IPS-18c (cell line): ENCODE measurements around the gene TMEM132D.

Experiments used
- H3K4me3 ChIP-seq: 2 replicates; pipeline ENCODE4 v1.7.0; 2013; ENCODE audit warnings: low read depth, mild to moderate bottlenecking, low read length, moderate library complexity; ENCODE audit not compliant: insufficient read depth
- H3K9me3 ChIP-seq: one replicate; pipeline ENCODE4 v1.6.1; 2013; ENCODE audit warnings: mild to moderate bottlenecking, low read length, moderate library complexity; ENCODE audit not compliant: control insufficient read depth, insufficient read depth

The TMEM132D gene

DNA sequence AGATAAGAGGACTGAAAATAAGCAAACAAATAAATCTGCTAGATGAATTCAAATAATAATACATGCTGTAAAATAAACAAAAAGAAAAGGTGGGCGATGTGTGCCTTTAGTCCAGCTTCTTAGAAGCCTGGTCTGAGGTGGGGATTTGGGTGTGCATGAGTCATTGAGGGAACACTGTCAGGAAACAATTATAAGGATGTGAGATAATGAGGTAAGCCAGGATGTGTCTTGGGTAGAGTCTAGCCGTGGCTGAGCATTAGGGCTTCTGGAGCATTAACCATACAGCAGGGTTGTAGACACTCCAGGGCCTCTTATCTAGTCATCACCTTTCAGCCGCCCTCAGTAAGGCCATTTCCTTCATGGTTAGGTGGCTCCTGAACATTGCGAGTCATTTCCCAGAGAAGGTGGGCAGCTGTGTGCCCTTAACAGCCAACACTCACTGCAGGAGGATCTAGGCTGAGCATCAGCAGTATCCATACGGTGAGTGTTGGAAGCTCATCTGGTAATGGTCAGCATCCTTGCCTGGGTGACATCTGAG is 645.0 kb downstream of the TMEM132D start:
- Histone ChIP-seq H3K9me3 (peaks cover 2% of the 10 kb centered on the region), H3K4me3 (no peak overlapping the region)

DNA sequence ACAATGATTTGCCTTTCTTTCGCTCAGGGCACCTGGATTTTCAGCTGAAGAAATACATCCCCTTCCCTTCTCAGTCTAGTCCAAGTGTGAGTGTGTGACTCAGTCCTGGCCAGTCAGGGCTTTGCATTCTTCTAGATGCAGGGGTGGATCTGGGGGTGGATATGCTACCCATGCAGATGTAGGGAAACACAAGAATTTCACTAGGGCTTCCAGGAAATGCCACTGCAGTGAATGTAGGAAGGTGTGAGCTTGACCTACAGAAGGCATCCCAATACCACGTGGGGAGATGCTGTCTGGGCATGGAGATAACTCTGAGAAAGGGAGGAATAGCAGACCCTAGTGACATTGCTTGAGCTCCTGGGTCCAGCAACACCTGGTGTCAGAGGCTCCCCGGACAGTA is 646.3 kb downstream of the TMEM132D start:
- H3K9me3 ChIP-seq = peaks cover 2% of the 10 kb centered on the region
- no peak overlapping the region for H3K4me3 ChIP-seq

DNA sequence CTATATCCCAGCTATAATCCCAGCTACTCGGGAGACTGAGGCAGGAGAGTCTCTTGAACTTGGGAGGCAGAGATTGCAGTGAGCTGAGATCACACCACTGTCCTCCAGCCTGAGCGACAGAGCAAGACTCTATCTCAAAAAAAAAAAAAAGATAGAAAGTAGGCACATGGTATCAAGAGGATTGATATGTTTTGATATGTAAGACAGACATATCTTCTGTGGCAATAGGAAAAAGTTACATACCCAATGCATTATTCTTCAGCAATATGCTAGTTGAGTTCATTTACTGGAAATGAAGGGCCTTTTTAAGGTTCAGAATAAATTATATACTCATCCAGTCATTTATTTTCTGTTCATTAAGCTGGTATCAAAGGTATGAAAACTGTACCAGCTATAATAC is 657.2 kb downstream of the TMEM132D start:
- H3K9me3 ChIP-seq = no peaks in the 10 kb centered on the region
- H3K4me3 ChIP-seq = no peak overlapping the region

GRCh38 chr12:129245769-129246168 is 658.1 kb downstream of the TMEM132D start:
- H3K4me3 ChIP-seq = no peak overlapping the region
- H3K9me3 ChIP-seq = no peaks in the 10 kb centered on the region

- Histone ChIP-seq H3K9me3 (no peaks in the 10 kb centered on the region), H3K4me3 (no peak overlapping the region)
Observed at GRCh38 chr12:129241852-129242251, 662.0 kb downstream of the TMEM132D start.

DNA sequence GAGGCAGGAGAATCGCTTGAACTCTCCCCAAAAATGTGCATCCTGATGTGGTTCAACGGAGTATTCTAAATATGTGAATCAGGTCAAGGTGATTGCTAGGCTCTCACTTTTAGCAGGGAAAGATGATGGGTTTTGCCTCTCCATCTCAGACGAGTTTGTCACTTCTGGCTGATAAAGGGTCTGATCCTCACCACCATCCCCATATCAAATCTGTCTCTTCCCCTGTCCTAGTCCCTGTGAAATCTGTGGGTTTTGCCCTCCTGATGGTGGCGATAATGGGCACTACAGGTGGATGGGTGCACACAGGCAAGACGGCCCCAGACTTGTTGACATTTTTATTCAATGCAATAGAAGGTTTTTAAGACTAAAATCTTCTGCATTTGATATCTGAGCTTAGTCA is 665.9 kb downstream of the TMEM132D start:
- H3K4me3 ChIP-seq = no peak overlapping the region

GRCh38 chr12:129234209-129234608 is 669.6 kb downstream of the TMEM132D start:
- H3K4me3 ChIP-seq = no peak overlapping the region
- no peaks in the 10 kb centered on the region for H3K9me3 ChIP-seq

More for the DNA sequence above, 665.9 kb downstream of the TMEM132D start:
- no peaks in the 10 kb centered on the region for H3K9me3 ChIP-seq

GRCh38 chr12:129231491-129231890 is 672.3 kb downstream of the TMEM132D start:
- Histone ChIP-seq H3K9me3 (no peaks in the 10 kb centered on the region), H3K4me3 (no peak overlapping the region)

GRCh38 chr12:129230995-129231394 is 672.8 kb downstream of the TMEM132D start:
- no peak overlapping the region for H3K4me3 ChIP-seq
- no peaks in the 10 kb centered on the region for H3K9me3 ChIP-seq

- no peaks in the 10 kb centered on the region for H3K9me3 ChIP-seq
- H3K4me3 ChIP-seq = no peak overlapping the region
Observed at GRCh38 chr12:129226851-129227250, 677.0 kb downstream of the TMEM132D start.

- H3K4me3 ChIP-seq = no peak overlapping the region
- H3K9me3 ChIP-seq = no peaks in the 10 kb centered on the region
Observed at GRCh38 chr12:129226005-129226404, 677.8 kb downstream of the TMEM132D start.

- Histone ChIP-seq H3K4me3 (no peak overlapping the region), H3K9me3 (peaks cover 3% of the 10 kb centered on the region)
Observed at GRCh38 chr12:129215556-129215955, 688.3 kb downstream of the TMEM132D start.

DNA sequence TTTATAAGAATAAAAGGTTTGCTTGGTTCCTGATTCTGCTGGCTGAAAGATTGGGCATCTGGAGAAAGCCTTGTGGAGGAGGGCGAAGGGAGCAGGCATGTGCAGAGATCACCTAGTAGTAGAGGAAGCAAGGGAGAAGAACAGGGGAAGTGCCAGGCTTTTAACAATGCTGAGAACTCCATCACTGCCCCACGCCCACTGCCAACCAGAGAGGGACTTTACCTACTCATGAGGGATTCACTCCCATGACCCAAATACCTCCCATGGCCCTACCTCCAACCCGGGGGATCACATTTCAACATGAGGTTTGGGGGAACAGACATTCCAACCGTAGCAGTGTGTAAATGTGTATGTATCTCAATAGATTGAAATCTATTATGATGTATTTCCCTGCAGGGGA is 690.3 kb downstream of the TMEM132D start:
- H3K4me3 ChIP-seq = no peak overlapping the region

GRCh38 chr12:129211862-129212630 is 691.8 kb downstream of the TMEM132D start:
- H3K4me3 ChIP-seq = no peak overlapping the region
- peaks cover 3% of the 10 kb centered on the region for H3K9me3 ChIP-seq

More for the DNA sequence above, 690.3 kb downstream of the TMEM132D start:
- peaks cover 3% of the 10 kb centered on the region for H3K9me3 ChIP-seq

DNA sequence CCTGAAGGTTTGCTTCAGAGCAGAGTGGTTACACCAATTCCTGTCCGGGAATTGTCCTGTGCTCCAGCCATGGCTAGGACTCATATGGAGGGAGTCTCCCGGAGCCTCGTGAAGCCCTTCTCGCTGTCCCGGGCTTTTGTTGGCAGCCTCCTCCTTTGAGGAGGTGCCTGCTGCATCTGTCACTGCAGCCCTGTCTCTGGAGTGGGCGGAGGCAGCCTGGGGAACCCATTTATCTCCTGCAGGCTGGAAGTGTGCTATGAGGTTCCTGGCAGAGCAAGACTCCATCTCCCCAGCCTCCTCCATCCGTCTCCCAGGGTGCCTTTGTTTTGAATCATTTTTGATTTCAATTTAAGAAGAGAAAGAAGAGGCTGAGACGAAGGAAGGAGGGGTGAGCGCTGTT is 695.3 kb downstream of the TMEM132D start:
- Histone ChIP-seq H3K9me3 (no peaks in the 10 kb centered on the region), H3K4me3 (no peak overlapping the region)

DNA sequence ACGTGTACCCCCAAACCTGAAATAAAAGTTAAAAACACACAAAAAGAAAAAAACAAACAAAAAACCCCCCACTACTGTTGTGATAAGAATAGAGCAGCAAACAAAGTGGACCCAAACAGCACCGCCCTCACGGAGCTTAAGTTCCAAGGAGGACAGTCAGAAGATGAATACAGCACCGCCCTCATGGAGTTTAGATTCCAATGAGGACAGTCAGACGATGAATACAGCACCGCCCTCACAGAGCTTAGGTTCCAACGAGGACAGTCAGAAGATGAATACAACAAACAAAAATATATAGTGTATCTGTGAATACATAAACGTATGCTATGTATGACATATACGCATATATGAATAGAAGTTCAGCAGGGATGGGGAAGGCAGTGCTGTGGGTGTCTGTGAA is 696.7 kb downstream of the TMEM132D start:
- no peak overlapping the region for H3K4me3 ChIP-seq

GRCh38 chr12:129203456-129203855 is 700.4 kb downstream of the TMEM132D start:
- no peaks in the 10 kb centered on the region for H3K9me3 ChIP-seq
- no peak overlapping the region for H3K4me3 ChIP-seq

More for the DNA sequence above, 696.7 kb downstream of the TMEM132D start:
- no peaks in the 10 kb centered on the region for H3K9me3 ChIP-seq

GRCh38 chr12:129202109-129202814 is 701.6 kb downstream of the TMEM132D start:
- H3K9me3 ChIP-seq = no peaks in the 10 kb centered on the region
- no peak overlapping the region for H3K4me3 ChIP-seq
